Endothelial cell of umbilical vein (primary cell): ENCODE results near the gene PNPLA5. TPM values are rescaled to one million over a fixed set of nuclear protein-coding genes. Genes with fewer than 3 reads are reported as not detected.

Experiments
- BruUV-seq: library from RNA; stranded (reverse); fragments of 400-500 nt; replicated peaks from 2 replicates; lab custom pipeline; 2021; lab: Mats Ljungman, UMichigan
- CTCF ChIA-PET: fragments of 300-600, 350-600 bp; sonication (Branson Sonifier 250); formaldehyde crosslinking; loops from one replicate; lab custom pipeline; 2021; ENCODE audit warnings: antibody characterized with exemption, inconsistent platforms; lab: Charles Lee
- POLR2A ChIA-PET: fragments of 300-600, 350-600 bp; sonication (Branson Sonifier 250); formaldehyde crosslinking; loops from one replicate; lab custom pipeline; 2021; ENCODE audit warnings: antibody characterized with exemption, inconsistent platforms; lab: Charles Lee
- DNase-seq: peaks from one replicate; pipeline ENCODE4 v3.0.0-alpha.2; 2011; ENCODE audit warnings: low read depth, low spot score
- FAIRE-seq: peaks from 2 replicates; lab custom pipeline; 2011; peaks lifted over from hg19 to GRCh38; lab: Jason Lieb, UNC
- H2AFZ ChIP-seq: 2 replicates; pipeline ENCODE4 v1.6.0; 2012; ENCODE audit warnings: low read depth, low read length, control low read depth, inconsistent platforms
- H3K27ac ChIP-seq: 2 replicates; pipeline ENCODE4 v1.5.1; 2011; ENCODE audit warnings: low read depth, mild to moderate bottlenecking, control low read depth, low read length, moderate library complexity; ENCODE audit not compliant: insufficient read depth
- H3K27me3 ChIP-seq, 2 experiments: 2 replicates each; pipeline versions ENCODE4 v1.6.0 to v1.6.1; 2011; ENCODE audit warnings: low read length in 2 of 2, mixed read lengths in 1 of 2; ENCODE audit not compliant: control insufficient read depth in 2 of 2, insufficient read depth in 2 of 2
- H3K36me3 ChIP-seq, 2 experiments: 2 replicates in 1 of 2; 3 replicates in 1 of 2; pipeline ENCODE4 v1.5.1; 2011; ENCODE audit warnings: low read length in 2 of 2, mild to moderate bottlenecking in 1 of 2, moderate library complexity in 1 of 2; ENCODE audit not compliant: control insufficient read depth in 2 of 2, insufficient read depth in 2 of 2; ENCODE audit errors: extremely low read depth in 1 of 2
- H3K4me1 ChIP-seq: 3 replicates; pipeline ENCODE4 v1.5.1; 2011; ENCODE audit warnings: mild to moderate bottlenecking, low read length; ENCODE audit not compliant: control insufficient read depth, insufficient read depth; ENCODE audit errors: extremely low read depth
- H3K4me2 ChIP-seq: 2 replicates; pipeline ENCODE4 v1.6.1; 2011; ENCODE audit warnings: low read length, control low read depth, mixed read lengths; ENCODE audit not compliant: insufficient read depth
- H3K4me3 ChIP-seq, 3 experiments: fragments of 200-600 bp in 1 of 3; sonication (generic), shearing (Covaris generic) in 1 of 3; replicated peaks in 1 of 3; 2 replicates each; pipeline ENCODE4 v1.5.1; 2011 to 2016; ENCODE audit warnings: control low read depth in 3 of 3, low read length in 3 of 3, mild to moderate bottlenecking in 2 of 3, inconsistent platforms in 1 of 3, low read depth in 1 of 3, moderate library complexity in 1 of 3; ENCODE audit not compliant: insufficient read depth in 1 of 3
- H3K79me2 ChIP-seq: 2 replicates; pipeline ENCODE4 v1.6.0; 2012; ENCODE audit warnings: low read length, inconsistent platforms; ENCODE audit not compliant: control insufficient read depth, insufficient read depth
- H3K9ac ChIP-seq: replicated peaks from 2 replicates; pipeline ENCODE3; 2011; ENCODE audit warnings: low read length, control low read depth; ENCODE audit not compliant: insufficient read depth; ENCODE audit errors: extremely low read depth
- H3K9me1 ChIP-seq: replicated peaks from 3 replicates; pipeline ENCODE4 v1.6.0; 2011; ENCODE audit warnings: mild to moderate bottlenecking, low read length; ENCODE audit not compliant: control insufficient read depth, insufficient read depth; ENCODE audit errors: extremely low read depth
- H3K9me3 ChIP-seq: replicated peaks from 2 replicates; pipeline ENCODE4 v1.5.1; 2012; ENCODE audit warnings: low read length, inconsistent platforms; ENCODE audit not compliant: control insufficient read depth, insufficient read depth
- H4K20me1 ChIP-seq: replicated peaks from 2 replicates; pipeline ENCODE3; 2011; ENCODE audit warnings: mild to moderate bottlenecking, low read length; ENCODE audit not compliant: control insufficient read depth, insufficient read depth; ENCODE audit errors: extremely low read depth
- CTCF ChIP-seq, 2 donors: IDR thresholded peaks; 1 replicate in 1 of 2; 2 replicates in 1 of 2; pipeline ENCODE4 v1.5.1; 2011; ENCODE audit warnings: low read length in 2 of 2, mild to moderate bottlenecking in 2 of 2, moderate library complexity in 2 of 2, control low read depth in 1 of 2, inconsistent platforms in 1 of 2, low read depth in 1 of 2; ENCODE audit not compliant: insufficient read depth in 1 of 2; ENCODE audit errors: extremely low read depth in 1 of 2
- EZH2 ChIP-seq: IDR thresholded peaks from 2 replicates; pipeline ENCODE4 v1.6.1; 2012; ENCODE audit warnings: borderline replicate concordance, low read depth, mild to moderate bottlenecking, moderate library complexity, low read length, inconsistent platforms; ENCODE audit not compliant: severe bottlenecking
- FOS ChIP-seq: IDR thresholded peaks from 2 replicates; pipeline ENCODE4 v1.6.1; 2011; ENCODE audit warnings: mild to moderate bottlenecking, low read length, moderate library complexity, borderline replicate concordance; ENCODE audit not compliant: insufficient read depth
- GATA2 ChIP-seq: IDR thresholded peaks from 2 replicates; pipeline ENCODE4 v1.7.0; 2011; ENCODE audit warnings: low read depth, mild to moderate bottlenecking, moderate library complexity, mixed read lengths, low read length; ENCODE audit not compliant: insufficient read length, insufficient read depth
- JUN ChIP-seq: IDR thresholded peaks from 2 replicates; pipeline ENCODE4 v1.6.1; 2011; ENCODE audit warnings: borderline replicate concordance, low read depth; ENCODE audit not compliant: insufficient read length, insufficient read depth
- MYC ChIP-seq: IDR thresholded peaks from one replicate; pipeline ENCODE4 v1.6.1; 2011; ENCODE audit warnings: mild to moderate bottlenecking, low read depth, low read length
- POLR2A ChIP-seq: IDR thresholded peaks from 2 replicates; pipeline ENCODE4 v1.6.1; 2012; ENCODE audit warnings: low read depth, mild to moderate bottlenecking, control low read depth, low read length
- POLR2AphosphoS5 ChIP-seq: IDR thresholded peaks from 2 replicates; pipeline ENCODE4 v1.6.1; 2012; ENCODE audit warnings: low read depth, mild to moderate bottlenecking, control low read depth, low read length, moderate library complexity; ENCODE audit not compliant: insufficient read depth
- dilution Hi-C: fragments of 300-500 bp; cut with MboI; formaldehyde crosslinking; loops from one replicate; pipeline ENCODE4 v1.15.0; 2019; ENCODE audit warnings: low sequenced_read_pairs; ENCODE audit not compliant: extremely low pct_ligation_motif_present
- intact Hi-C: fragments of 100-400 bp; cut with micrococcal nuclease; formaldehyde crosslinking; loops from one replicate; pipeline ENCODE4 v1.10.0; 2022
- polyA plus RNA-seq, 4 experiments: library from polyadenylated mRNA; depleted of rRNA in 3 of 4; stranded (reverse) in 3 of 4; unstranded in 1 of 4; fragments of >200 nt; gene quantifications; 2 replicates each; pipeline versions ENCODE4 v1.2.1 to v1.2.3, GENCODE V29; 2011 to 2012; ENCODE audit warnings: missing spikeins in 1 of 4
- total RNA-seq: library from RNA; stranded (reverse); gene quantifications from 2 replicates; pipeline ENCODE4 v1.2.3, GENCODE V29; 2021
- TF ChIP-seq, protein P1 (sequence below): IDR thresholded peaks from 2 replicates; pipeline ENCODE4 v1.6.1; 2011; ENCODE audit not compliant: insufficient read depth, insufficient read length

PNPLA5 gene
- total and polyA plus RNA-seq, 2 donors (not counting 3 experiments of a cell fraction or from before 2014, with no cell fraction given): not detected

DNA sequence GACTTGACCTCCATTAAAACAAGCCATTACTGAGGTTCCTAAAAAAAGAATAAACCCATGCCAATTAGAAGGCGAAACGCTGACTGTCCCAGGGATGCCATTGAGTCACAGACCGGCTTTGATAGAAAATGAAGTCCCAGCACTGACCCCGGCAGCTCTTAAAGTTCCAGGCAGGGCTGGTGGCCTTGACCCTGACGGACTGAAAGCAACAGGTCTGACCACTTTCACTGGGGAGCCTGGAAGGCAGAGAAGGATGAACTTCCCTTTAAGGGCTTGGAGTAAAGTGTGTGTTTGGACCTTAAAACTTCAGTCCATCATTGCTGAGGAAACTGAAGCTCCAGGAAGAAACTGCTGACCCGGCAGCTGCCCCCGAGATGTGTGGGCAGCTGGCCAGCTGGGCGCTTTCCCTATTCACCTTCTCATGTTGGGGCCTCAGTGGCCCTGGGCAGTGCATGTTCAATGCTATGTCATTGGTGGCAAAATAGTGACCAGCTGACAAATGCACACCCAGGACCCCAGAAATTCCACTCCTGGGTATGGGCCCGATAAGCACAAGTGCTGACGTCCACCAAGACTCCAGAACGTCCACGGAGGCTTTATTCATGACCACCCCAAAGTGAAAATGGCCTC lies 60.8 kb downstream of the PNPLA5 start:
- no TSS peak for BruUV-seq
- CTCF ChIA-PET: no interaction called here
- no peaks in the 10 kb centered on the region for H3K36me3 ChIP-seq
- H3K27me3 ChIP-seq: no peaks in the 10 kb centered on the region
- H3K4me2 ChIP-seq: no peak overlapping the region
- H3K27ac ChIP-seq: no peak overlapping the region
- H3K9me3 ChIP-seq: no peaks in the 10 kb centered on the region
- no peak overlapping the region for H3K4me3 ChIP-seq
- no peak overlapping the region for H2AFZ ChIP-seq
- dilution Hi-C loops: no loop called here
- no peaks in the 10 kb centered on the region for H3K79me2 ChIP-seq
- intact Hi-C loops: no loop called here
- no peaks in the 10 kb centered on the region for H4K20me1 ChIP-seq
- FAIRE-seq: no peak
- H3K4me1 ChIP-seq: no peaks in the 10 kb centered on the region
- H3K9ac ChIP-seq: no peak overlapping the region
- POLR2A ChIA-PET: interaction anchor here (0.6 kb wide), 1 partner anchor 16 kb away, joined by 5 read pairs; no protein-coding TSS in a partner anchor
- no peak for DNase-seq
- TF ChIP-seq POLR2AphosphoS5 (no peak), JUN (no peak), FOS (no peak), EZH2 (no peak), POLR2A (no peak), GATA2 (no peak), MYC (no peak), CTCF (IDR thresholded peaks at IDR 0.05; ENCODE audit: extremely low read depth in 1 of 2, insufficient read depth in 1 of 2, low read depth in 1 of 2, low read length in 2 of 2) (no peak)
- TF ChIP-seq, protein P1, sequence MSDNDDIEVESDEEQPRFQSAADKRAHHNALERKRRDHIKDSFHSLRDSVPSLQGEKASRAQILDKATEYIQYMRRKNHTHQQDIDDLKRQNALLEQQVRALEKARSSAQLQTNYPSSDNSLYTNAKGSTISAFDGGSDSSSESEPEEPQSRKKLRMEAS: no peak
- H3K9me1 ChIP-seq: no peaks in the 10 kb centered on the region
